Gastroesophageal sphincter (tissue), 4 donors: Measurements from ENCODE around the gene FAM222B. TPM values are rescaled to one million over a fixed set of nuclear protein-coding genes. Genes with fewer than 3 reads are reported as not detected.

Experiments used
- ATAC-seq: fragments of 150-250 bp; one replicate; pipeline ENCODE4 v1.9.1; 2016; ENCODE audit warnings: mild to moderate bottlenecking, moderate library complexity
- H3K27ac ChIP-seq, 4 donors: fragments of 200-600 bp; sonication (generic) in 3 of 4; 1 replicate in 3 of 4; 2 replicates in 1 of 4; pipeline ENCODE4 v1.5.1; 2016 to 2019
- H3K27me3 ChIP-seq: fragments of 200-600 bp; sonication (generic); one replicate; pipeline ENCODE4 v1.5.1; 2019
- H3K36me3 ChIP-seq, 2 donors: fragments of 200-600 bp; sonication (generic); one replicate each; pipeline ENCODE4 v1.5.1; 2019; ENCODE audit warnings: control low read depth in 1 of 2
- H3K4me1 ChIP-seq, 3 donors: fragments of 200-600 bp; sonication (generic); 1 replicate in 2 of 3; 2 replicates in 1 of 3; pipeline ENCODE4 v1.5.1; 2016 to 2019; ENCODE audit warnings: control low read depth in 2 of 3
- H3K4me3 ChIP-seq, 2 donors: fragments of 200-600 bp; sonication (generic); one replicate each; pipeline ENCODE4 v1.5.1; 2019; ENCODE audit warnings: mild to moderate bottlenecking in 1 of 2, moderate library complexity in 1 of 2
- H3K9me3 ChIP-seq, 3 donors: fragments of 200-600 bp; sonication (generic); one replicate each; pipeline ENCODE4 v1.5.1; 2017 to 2019; ENCODE audit warnings: control low read depth in 2 of 3
- EP300 ChIP-seq: sonication (generic); formaldehyde crosslinking; IDR thresholded peaks from one replicate; pipeline ENCODE4 v1.6.1; 2017; ENCODE audit warnings: antibody characterized with exemption, mild to moderate bottlenecking
- POLR2A ChIP-seq, 2 donors: fragments of 450-650 bp; IDR thresholded peaks; one replicate each; pipeline ENCODE4 v1.6.1; 2017; ENCODE audit warnings: antibody characterized with exemption in 2 of 2, mild to moderate bottlenecking in 2 of 2, moderate library complexity in 1 of 2
- POLR2AphosphoS5 ChIP-seq: sonication (generic); formaldehyde crosslinking; IDR thresholded peaks from one replicate; pipeline ENCODE4 v1.6.1; 2017; ENCODE audit warnings: antibody characterized with exemption
- WGBS, 2 donors: methylation state at CpG; one replicate each; pipeline ENCODE4 v1.1.5; 2018; ENCODE audit warnings: low coverage in 1 of 2; 5-methylcytosine and 5-hydroxymethylcytosine counted together
- small RNA-seq, 4 donors: library from RNA; depleted of rRNA; stranded (forward); fragments of <200 nt; gene quantifications; one replicate each; pipeline ENCODE3, GENCODE V24; 2016
- total RNA-seq, 4 donors: library from RNA; depleted of rRNA; stranded (reverse); fragments of >200 nt; gene quantifications; one replicate each; pipeline ENCODE4 v1.1.0, GENCODE V29; 2016
- TF ChIP-seq, protein P1 (sequence below), 4 experiments: fragments of 200-600 bp in 2 of 4; fragments of 450-650 bp in 2 of 4; sonication (generic) in 1 of 4; IDR thresholded peaks; one replicate each; pipeline ENCODE4 v1.5.1; 2017 to 2019; ENCODE audit warnings: antibody characterized with exemption in 4 of 4, mild to moderate bottlenecking in 2 of 4, moderate library complexity in 2 of 4

FAM222B gene
- total RNA-seq, 4 donors from 2014 or later = 15.5 to 47.6 (median 21.6) TPM

- peak within 1 kb of the TSS; percentile 61 to 97 (median 97) for H3K27ac ChIP-seq
- H3K9me3 ChIP-seq = no peaks in the 10 kb centered on the region
- TF ChIP-seq POLR2AphosphoS5 (no peak), EP300 (no peak), POLR2A (IDR thresholded peaks at IDR 0.05) (no peak)
- TF ChIP-seq, protein P1, sequence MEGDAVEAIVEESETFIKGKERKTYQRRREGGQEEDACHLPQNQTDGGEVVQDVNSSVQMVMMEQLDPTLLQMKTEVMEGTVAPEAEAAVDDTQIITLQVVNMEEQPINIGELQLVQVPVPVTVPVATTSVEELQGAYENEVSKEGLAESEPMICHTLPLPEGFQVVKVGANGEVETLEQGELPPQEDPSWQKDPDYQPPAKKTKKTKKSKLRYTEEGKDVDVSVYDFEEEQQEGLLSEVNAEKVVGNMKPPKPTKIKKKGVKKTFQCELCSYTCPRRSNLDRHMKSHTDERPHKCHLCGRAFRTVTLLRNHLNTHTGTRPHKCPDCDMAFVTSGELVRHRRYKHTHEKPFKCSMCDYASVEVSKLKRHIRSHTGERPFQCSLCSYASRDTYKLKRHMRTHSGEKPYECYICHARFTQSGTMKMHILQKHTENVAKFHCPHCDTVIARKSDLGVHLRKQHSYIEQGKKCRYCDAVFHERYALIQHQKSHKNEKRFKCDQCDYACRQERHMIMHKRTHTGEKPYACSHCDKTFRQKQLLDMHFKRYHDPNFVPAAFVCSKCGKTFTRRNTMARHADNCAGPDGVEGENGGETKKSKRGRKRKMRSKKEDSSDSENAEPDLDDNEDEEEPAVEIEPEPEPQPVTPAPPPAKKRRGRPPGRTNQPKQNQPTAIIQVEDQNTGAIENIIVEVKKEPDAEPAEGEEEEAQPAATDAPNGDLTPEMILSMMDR (IDR thresholded peaks at IDR 0.05) = no peak
- no peaks in the 10 kb centered on the region for H3K27me3 ChIP-seq
- ATAC-seq = no peak
- peaks cover 0 to 44% (median 10%) of the 10 kb centered on the region in 3 donors for H3K4me1 ChIP-seq
- peaks cover 0 to 33% of the 10 kb centered on the region in 2 donors for H3K36me3 ChIP-seq
- WGBS, 2 donors = 25% methylated on average over 1 of the region's 20 CpGs; no CpG with 5 or more reads in 1 of the 2 donors
- H3K4me3 ChIP-seq = peak within 1 kb of the TSS; percentile 40 to 74
Observed at GRCh38 chr17:28711723-28712031, 130.9 kb downstream of the FAM222B start, which contains the start of gene PROCA1. TSS of gene PROCA1 (minus strand) at chr17:28711888. CDS start at chr17:28711660, 228 bp downstream.

GRCh38 chr17:28710861-28711722, 131.5 kb downstream of the FAM222B start:
- 1 to 2% methylated on average over 12 to 20 of the region's 74 CpGs for WGBS, 2 donors
- peak; percentile 96 for ATAC-seq
- peak overlapping the region; percentile 40 to 74 for H3K4me3 ChIP-seq
- TF ChIP-seq POLR2AphosphoS5 = peak; percentile 76
- TF ChIP-seq, protein P1 (IDR thresholded peaks at IDR 0.05) = no peak
- TF ChIP-seq POLR2A (IDR thresholded peaks at IDR 0.05) = peak; percentile 63 to 78
- TF ChIP-seq EP300 = no peak
- peaks cover 0 to 33% of the 10 kb centered on the region in 2 donors for H3K36me3 ChIP-seq
- no peaks in the 10 kb centered on the region for H3K9me3 ChIP-seq
- H3K27me3 ChIP-seq = no peaks in the 10 kb centered on the region
- peak overlapping the region; percentile 61 to 97 (median 97) for H3K27ac ChIP-seq
- H3K4me1 ChIP-seq = peaks cover 0 to 38% (median 5%) of the 10 kb centered on the region in 3 donors

- H3K27me3 ChIP-seq = no peaks in the 10 kb centered on the region
- no peak overlapping the region for H3K4me3 ChIP-seq
- TF ChIP-seq POLR2A (IDR thresholded peaks at IDR 0.05) = no peak
- TF ChIP-seq, protein P1 (IDR thresholded peaks at IDR 0.05) = no peak
- TF ChIP-seq EP300 = no peak
- TF ChIP-seq POLR2AphosphoS5 = no peak
- H3K9me3 ChIP-seq = no peaks in the 10 kb centered on the region
- WGBS, 2 donors = 91 to 92% methylated on average over 1 to 2 of the region's 2 CpGs
- H3K36me3 ChIP-seq = peaks cover 0 to 34% of the 10 kb centered on the region in 2 donors
- no peak for ATAC-seq
- no peak overlapping the region for H3K27ac ChIP-seq
- peaks cover 0 to 28% (median 3%) of the 10 kb centered on the region in 3 donors for H3K4me1 ChIP-seq
Observed at GRCh38 chr17:28707339-28707720, 135.3 kb downstream of the FAM222B start.

DNA sequence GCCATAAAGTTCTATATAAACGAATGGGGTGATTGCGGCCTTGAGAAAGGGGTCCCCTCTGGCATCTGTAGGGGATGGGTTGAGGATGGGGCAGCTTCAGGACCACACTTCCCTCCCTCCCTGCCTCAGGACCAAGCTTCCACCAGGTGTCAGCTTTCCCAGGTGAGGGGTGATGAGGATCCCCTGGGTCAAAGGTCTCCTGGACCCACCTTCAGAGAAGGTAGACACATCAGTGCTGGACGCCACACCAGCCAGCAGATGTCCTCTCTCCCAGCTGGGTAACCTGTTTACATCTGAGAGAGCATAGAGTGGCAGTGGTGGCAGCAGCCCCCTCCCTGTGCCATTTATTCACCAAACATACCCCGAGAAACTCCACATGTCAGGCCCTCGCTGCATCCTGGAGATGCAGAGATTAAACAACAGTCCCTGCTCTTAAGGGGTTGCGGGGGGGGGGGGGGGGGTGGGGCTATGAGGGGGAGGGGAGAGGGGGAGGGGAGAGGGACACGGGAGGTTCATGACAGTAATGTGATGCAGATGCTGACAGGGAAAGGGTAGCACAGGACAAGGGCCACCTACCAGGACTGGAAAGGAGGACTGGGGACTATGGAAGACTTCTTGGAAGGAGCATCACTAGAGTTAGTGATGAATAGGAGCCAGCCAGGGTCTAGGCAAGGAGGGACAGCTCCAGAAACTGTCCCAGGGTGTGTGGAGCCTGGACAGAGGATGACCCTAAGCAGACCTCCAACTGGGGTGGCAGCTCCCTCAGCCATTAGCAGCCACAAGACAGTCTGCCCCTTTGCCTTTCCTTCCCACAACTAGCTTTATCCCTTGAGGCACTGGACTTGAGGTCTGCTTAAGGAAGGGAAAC, 135.9 kb downstream of the FAM222B start:
- WGBS, 2 donors = 57% methylated on average over 3 of the region's 7 CpGs; no CpG with 5 or more reads in 1 of the 2 donors
- no peak overlapping the region for H3K4me3 ChIP-seq
- H3K36me3 ChIP-seq = peaks cover 0 to 40% of the 10 kb centered on the region in 2 donors
- no peak for TF ChIP-seq EP300
- H3K9me3 ChIP-seq = no peaks in the 10 kb centered on the region
- H3K4me1 ChIP-seq = peaks cover 0 to 22% (median 0%) of the 10 kb centered on the region in 3 donors
- no peaks in the 10 kb centered on the region for H3K27me3 ChIP-seq
- ATAC-seq = no peak
- H3K27ac ChIP-seq = no peak overlapping the region

Small RNAs within 50 kb of the gene (small RNA-seq; reads per million reads assigned to genes)
- 0 reads per million in 4 donors for gene RF00019
- gene SNORD42A = 0 reads per million in 4 donors
- 0 reads per million in 4 donors for gene SNORD42B
- 0 reads per million in 4 donors for gene SNORD4A
- 0 reads per million in 4 donors for gene SNORD4B

Other genes with a start within 250 kb of the FAM222B start
- 1 to 10 TPM; 1.4 to 4.9 (median 2.6) TPM for gene SPAG5, start 243.8 kb downstream of the FAM222B start, total RNA-seq
- gene RSKR, start 228.6 kb downstream of the FAM222B start, total RNA-seq = 1 to 10 TPM in 3 of 4 donors, under 1 TPM in 1; 0.59 to 8.1 (median 3.1) TPM
- 100 to 1,000 TPM in 3 of 4 donors, 10 to 100 TPM in 1; 97.5 to 116 (median 106) TPM for gene BLTP2, start 197.6 kb downstream of the FAM222B start, total RNA-seq
- 10 to 100 TPM; 29.5 to 43.2 (median 36.1) TPM for gene SDF2, start 180.9 kb downstream of the FAM222B start, total RNA-seq
- gene SUPT6H, start 180.6 kb downstream of the FAM222B start, total RNA-seq = 10 to 100 TPM; 48.7 to 87.3 (median 71.9) TPM
- 1 to 10 TPM in 2 of 4 donors, under 1 TPM in 1, not detected in 1; 0.40 to 1.9 (median 1.1) TPM for gene PROCA1, start 130.9 kb downstream of the FAM222B start, total RNA-seq
- 100 to 1,000 TPM; 185 to 219 (median 196) TPM for gene RAB34, start 124.9 kb downstream of the FAM222B start, total RNA-seq
- 100 to 1,000 TPM; 317 to 834 (median 683) TPM for gene RPL23A, start 122.8 kb downstream of the FAM222B start, total RNA-seq
- 1 to 10 TPM in 2 of 4 donors, not detected in 2; 1.1 to 2.8 TPM for gene TLCD1, start 116.6 kb downstream of the FAM222B start, total RNA-seq
- gene NEK8, start 114.0 kb downstream of the FAM222B start, total RNA-seq = 1 to 10 TPM in 2 of 4 donors, under 1 TPM in 1, not detected in 1; 0.94 to 2.0 (median 1.8) TPM
- 10 to 100 TPM in 1 of 4 donors, 1 to 10 TPM in 3; 3.4 to 10.8 (median 4.7) TPM for gene TRAF4, start 98.8 kb downstream of the FAM222B start, total RNA-seq
- gene ERAL1, start 12.2 kb upstream of the FAM222B start, total RNA-seq = 10 to 100 TPM; 25.8 to 48.3 (median 29.2) TPM
- gene FLOT2, start 54.9 kb upstream of the FAM222B start, total RNA-seq = 100 to 1,000 TPM in 2 of 4 donors, 10 to 100 TPM in 2; 71.6 to 107 (median 91.2) TPM
- 1 to 10 TPM; 3.9 to 6.5 (median 5.2) TPM for gene DHRS13, start 60.3 kb upstream of the FAM222B start, total RNA-seq
- gene PHF12, start 108.7 kb upstream of the FAM222B start, total RNA-seq = 10 to 100 TPM; 20.2 to 46.9 (median 37.8) TPM
- gene SEZ6, start 163.2 kb upstream of the FAM222B start, total RNA-seq = under 1 TPM in 1 of 4 donors, not detected in 3; 0.13 TPM
- gene PIPOX, start 200.4 kb upstream of the FAM222B start, total RNA-seq = 10 to 100 TPM in 1 of 4 donors, 1 to 10 TPM in 2, under 1 TPM in 1; 0.52 to 11.2 (median 6.7) TPM